SK-N-SH (cell line): ENCODE results near the gene PLGRKT.

Source experiments
- JUND ChIP-seq: IDR thresholded peaks from 2 replicates; pipeline ENCODE4 v1.4.0; 2012
- RAD21 ChIP-seq: IDR thresholded peaks from 2 replicates; pipeline ENCODE4 v1.6.1; 2012; ENCODE audit warnings: mild to moderate bottlenecking, low read length
- TAF1 ChIP-seq: IDR thresholded peaks from 2 replicates; pipeline ENCODE4 v1.6.1; 2012; ENCODE audit warnings: low read depth, mild to moderate bottlenecking, low read length, moderate library complexity, borderline replicate concordance
- USF1 ChIP-seq: IDR thresholded peaks from 2 replicates; pipeline ENCODE4 v1.4.0; 2012; ENCODE audit warnings: low read depth, borderline replicate concordance
- TF ChIP-seq, protein P1 (sequence below): IDR thresholded peaks from 2 replicates; pipeline ENCODE4; 2012
- TF ChIP-seq, protein P2 (sequence below): fragments of 200-600 bp; sonication (generic); IDR thresholded peaks from 2 replicates; pipeline ENCODE4 v1.6.1; 2017; ENCODE audit warnings: antibody characterized with exemption, mild to moderate bottlenecking, moderate library complexity

DNA sequence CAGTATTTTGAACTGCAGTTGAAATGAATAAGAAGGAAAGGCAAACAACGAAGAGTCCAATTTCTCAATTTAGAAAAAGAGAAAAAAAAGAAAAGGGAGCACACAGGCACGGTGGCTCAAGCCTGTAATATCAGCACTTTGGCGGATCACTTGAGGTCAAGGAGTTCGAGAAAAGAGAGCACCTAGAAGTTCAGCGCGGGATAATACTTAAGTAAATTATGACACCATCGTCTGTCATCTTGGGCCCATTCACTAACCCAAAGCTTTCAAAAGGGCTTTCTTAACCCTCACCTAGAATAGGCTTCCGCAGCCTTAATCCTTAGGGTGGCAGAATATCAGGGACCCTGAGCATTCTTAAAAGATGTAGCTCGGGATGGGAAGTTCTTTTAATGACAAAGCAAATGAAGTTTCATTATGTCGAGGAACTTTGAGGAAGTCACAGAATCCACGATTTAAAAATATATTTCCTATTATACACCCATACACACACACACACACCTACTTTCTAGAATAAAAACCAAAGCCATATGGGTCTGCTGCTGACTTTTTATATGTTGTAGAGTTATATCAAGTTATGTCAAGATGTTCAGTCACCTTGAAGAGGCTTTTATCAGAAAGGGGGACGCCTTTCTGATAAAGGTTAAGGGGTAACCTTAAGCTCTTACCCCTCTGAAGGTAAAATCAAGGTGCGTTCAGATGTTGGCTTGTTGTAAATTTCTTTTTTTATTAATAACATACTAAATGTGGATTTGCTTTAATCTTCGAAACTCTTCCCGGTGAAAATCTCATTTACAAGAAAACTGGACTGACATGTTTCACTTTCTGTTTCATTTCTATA is 12.0 kb upstream of the PLGRKT start:
- TF ChIP-seq, protein P1, sequence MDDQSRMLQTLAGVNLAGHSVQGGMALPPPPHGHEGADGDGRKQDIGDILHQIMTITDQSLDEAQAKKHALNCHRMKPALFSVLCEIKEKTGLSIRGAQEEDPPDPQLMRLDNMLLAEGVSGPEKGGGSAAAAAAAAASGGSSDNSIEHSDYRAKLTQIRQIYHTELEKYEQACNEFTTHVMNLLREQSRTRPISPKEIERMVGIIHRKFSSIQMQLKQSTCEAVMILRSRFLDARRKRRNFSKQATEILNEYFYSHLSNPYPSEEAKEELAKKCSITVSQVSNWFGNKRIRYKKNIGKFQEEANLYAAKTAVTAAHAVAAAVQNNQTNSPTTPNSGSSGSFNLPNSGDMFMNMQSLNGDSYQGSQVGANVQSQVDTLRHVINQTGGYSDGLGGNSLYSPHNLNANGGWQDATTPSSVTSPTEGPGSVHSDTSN, result no peak
- TF ChIP-seq JUND, result no peak
- TF ChIP-seq, protein P2, sequence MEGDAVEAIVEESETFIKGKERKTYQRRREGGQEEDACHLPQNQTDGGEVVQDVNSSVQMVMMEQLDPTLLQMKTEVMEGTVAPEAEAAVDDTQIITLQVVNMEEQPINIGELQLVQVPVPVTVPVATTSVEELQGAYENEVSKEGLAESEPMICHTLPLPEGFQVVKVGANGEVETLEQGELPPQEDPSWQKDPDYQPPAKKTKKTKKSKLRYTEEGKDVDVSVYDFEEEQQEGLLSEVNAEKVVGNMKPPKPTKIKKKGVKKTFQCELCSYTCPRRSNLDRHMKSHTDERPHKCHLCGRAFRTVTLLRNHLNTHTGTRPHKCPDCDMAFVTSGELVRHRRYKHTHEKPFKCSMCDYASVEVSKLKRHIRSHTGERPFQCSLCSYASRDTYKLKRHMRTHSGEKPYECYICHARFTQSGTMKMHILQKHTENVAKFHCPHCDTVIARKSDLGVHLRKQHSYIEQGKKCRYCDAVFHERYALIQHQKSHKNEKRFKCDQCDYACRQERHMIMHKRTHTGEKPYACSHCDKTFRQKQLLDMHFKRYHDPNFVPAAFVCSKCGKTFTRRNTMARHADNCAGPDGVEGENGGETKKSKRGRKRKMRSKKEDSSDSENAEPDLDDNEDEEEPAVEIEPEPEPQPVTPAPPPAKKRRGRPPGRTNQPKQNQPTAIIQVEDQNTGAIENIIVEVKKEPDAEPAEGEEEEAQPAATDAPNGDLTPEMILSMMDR, result no peak
- no peak for TF ChIP-seq TAF1
- TF ChIP-seq USF1, result no peak
- TF ChIP-seq RAD21, result no peak
